Nephron (organoid): ENCODE measurements around the gene SCN4B.

Experiments
- H3K27ac Mint-ChIP-seq, 3 experiments: 2 replicates each; pipeline ENCODE4 v1.8.0; 2020; ENCODE audit warnings: mixed read lengths in 3 of 3, mild to moderate bottlenecking in 2 of 3, moderate library complexity in 1 of 3
- H3K27me3 Mint-ChIP-seq: 2 replicates; pipeline ENCODE4 v1.8.0; 2021; ENCODE audit warnings: low read depth, mild to moderate bottlenecking, moderate library complexity, mixed read lengths
- H3K36me3 Mint-ChIP-seq: 2 replicates; pipeline ENCODE4 v1.8.0; 2020; ENCODE audit warnings: low read depth, mixed read lengths
- H3K4me1 Mint-ChIP-seq: 2 replicates; pipeline ENCODE4 v1.8.0; 2020; ENCODE audit warnings: mixed read lengths
- H3K4me3 Mint-ChIP-seq, 3 experiments: 2 replicates each; pipeline ENCODE4 v1.8.0; 2020; ENCODE audit warnings: mild to moderate bottlenecking in 3 of 3, mixed read lengths in 3 of 3, moderate library complexity in 2 of 3
- H3K9me3 Mint-ChIP-seq: 2 replicates; pipeline ENCODE4 v1.8.0; 2020; ENCODE audit warnings: mixed read lengths
- TF ChIP-seq, protein P1 (sequence below), 3 experiments: fragments of 200-600 bp; sonication (generic); IDR thresholded peaks; one replicate each; pipeline ENCODE4 v1.5.0; 2021; ENCODE audit warnings: antibody characterized with exemption in 3 of 3; ENCODE audit not compliant: unreplicated experiment in 3 of 3

Gene SCN4B

DNA sequence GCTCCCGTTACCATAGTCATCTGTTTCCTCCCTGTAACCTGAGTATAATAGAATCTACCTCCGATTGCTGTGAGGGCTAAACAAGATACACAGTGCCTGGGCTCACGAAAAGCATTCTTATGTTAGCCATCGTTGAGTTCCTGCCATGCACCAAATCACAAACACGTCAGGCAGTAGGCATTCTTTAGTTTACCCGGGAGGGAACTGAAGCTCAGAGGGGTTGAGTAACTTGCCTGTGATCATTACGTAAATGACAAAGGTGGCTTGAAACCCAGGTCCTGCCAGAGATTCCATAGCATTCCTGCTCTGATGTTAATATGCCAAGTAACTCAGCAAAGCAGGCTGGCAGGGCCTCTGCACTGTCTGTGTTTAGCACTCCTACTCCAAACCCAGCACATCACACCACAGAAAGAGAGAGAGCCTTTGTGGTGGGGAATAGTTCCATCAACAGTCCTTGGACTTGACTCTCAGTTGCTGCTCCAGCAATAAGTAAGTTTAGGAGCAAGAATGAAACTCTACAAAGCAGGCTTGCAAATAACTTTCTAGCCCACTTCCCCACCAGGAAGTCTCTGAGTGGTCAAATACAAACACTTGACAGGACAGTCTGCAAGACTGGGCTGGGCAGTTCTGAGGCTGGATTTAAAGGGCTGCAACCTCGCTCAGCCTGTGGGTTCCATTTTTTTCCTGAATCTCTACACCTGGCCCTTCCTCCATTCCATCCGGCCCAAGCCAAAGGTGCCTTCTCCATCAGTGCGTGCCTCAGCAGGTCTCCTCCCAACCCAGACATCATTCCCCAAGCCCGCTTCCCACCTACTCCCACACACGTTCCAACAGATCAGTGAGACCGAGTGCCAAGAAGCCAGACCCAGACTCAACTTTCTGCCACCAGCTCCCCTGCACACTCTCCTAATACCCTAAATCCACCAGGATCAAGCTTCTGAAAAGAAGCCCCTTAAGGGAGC lies 22.7 kb upstream of the SCN4B start:
- H3K27me3 Mint-ChIP-seq = peaks cover 38% of the 10 kb centered on the region

DNA sequence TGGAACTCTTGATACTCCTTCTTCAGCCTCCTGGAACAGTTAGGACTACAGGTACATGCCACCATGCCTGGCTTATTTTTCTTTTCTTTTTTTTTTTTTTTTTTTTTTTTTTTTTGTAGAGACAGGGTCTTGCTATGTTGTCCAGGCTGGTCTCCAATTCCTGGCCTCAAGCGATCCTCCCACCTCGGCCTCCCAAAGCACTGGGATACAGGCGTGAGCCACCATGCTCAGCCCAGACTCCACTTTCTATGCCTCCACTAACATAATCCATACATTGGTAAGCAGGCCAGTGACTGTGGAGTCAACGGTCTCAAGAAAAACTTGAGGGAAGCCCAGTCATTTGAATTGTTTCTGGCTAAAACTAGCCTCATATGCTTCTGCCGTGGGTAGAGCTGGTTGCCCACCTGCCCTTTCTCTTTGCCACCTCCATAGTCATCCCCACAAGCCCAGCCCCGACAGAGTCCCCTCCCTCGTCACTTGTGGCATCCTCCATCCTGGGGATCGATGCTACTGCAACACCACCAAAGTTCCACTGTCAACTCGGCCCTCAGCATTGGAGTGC lies 21.5 kb upstream of the SCN4B start:
- Mint-ChIP-seq H3K9me3 (no peaks in the 10 kb centered on the region), H3K4me1 (peaks cover 49% of the 10 kb centered on the region), H3K27me3 (peaks cover 51% of the 10 kb centered on the region), H3K4me3 (peak overlapping the region; percentile 88 to 95 (median 91)), H3K27ac (peak overlapping the region; percentile 94 to 98 (median 97)), H3K36me3 (no peaks in the 10 kb centered on the region)
- TF ChIP-seq, protein P1, sequence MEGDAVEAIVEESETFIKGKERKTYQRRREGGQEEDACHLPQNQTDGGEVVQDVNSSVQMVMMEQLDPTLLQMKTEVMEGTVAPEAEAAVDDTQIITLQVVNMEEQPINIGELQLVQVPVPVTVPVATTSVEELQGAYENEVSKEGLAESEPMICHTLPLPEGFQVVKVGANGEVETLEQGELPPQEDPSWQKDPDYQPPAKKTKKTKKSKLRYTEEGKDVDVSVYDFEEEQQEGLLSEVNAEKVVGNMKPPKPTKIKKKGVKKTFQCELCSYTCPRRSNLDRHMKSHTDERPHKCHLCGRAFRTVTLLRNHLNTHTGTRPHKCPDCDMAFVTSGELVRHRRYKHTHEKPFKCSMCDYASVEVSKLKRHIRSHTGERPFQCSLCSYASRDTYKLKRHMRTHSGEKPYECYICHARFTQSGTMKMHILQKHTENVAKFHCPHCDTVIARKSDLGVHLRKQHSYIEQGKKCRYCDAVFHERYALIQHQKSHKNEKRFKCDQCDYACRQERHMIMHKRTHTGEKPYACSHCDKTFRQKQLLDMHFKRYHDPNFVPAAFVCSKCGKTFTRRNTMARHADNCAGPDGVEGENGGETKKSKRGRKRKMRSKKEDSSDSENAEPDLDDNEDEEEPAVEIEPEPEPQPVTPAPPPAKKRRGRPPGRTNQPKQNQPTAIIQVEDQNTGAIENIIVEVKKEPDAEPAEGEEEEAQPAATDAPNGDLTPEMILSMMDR (IDR thresholded peaks at IDR 0.05; ENCODE audit: unreplicated experiment in 3 of 3) = no peak

More for the DNA sequence above, 22.7 kb upstream of the SCN4B start:
- TF ChIP-seq, protein P1 (IDR thresholded peaks at IDR 0.05; ENCODE audit: unreplicated experiment in 3 of 3) = no peak
- Mint-ChIP-seq H3K36me3 (no peaks in the 10 kb centered on the region), H3K9me3 (no peaks in the 10 kb centered on the region), H3K27ac (peak overlapping the region; percentile 94 to 98 (median 97)), H3K4me1 (peaks cover 42% of the 10 kb centered on the region), H3K4me3 (peak overlapping the region; percentile 88 to 95 (median 91))

DNA sequence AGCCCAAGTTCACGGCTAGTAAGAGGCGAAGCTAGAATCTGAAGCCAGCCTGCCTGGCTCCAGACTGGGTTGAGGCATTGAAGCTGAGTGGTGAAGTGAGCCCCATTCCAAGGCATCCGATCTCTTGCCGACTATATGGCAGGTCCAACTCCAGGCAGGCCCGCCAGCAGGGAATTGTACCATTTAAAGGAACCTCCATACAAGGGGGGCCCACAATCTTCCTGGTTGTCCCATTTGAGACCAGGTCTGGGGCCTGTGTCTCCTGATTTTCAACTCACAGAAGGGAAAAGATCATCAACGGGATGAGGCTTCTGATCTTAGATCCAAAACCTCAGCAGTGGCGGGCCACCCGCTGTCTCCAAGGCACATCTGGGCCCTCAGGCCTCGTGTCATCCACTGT lies 19.7 kb upstream of the SCN4B start:
- H3K4me3 Mint-ChIP-seq = peak overlapping the region in 1 of 3 experiments; percentile 43
- TF ChIP-seq, protein P1 (IDR thresholded peaks at IDR 0.05; ENCODE audit: unreplicated experiment in 3 of 3) = no peak
- peaks cover 63% of the 10 kb centered on the region for H3K27me3 Mint-ChIP-seq
- peaks cover 50% of the 10 kb centered on the region for H3K4me1 Mint-ChIP-seq
- no peaks in the 10 kb centered on the region for H3K9me3 Mint-ChIP-seq
- no peaks in the 10 kb centered on the region for H3K36me3 Mint-ChIP-seq
- no peak overlapping the region for H3K27ac Mint-ChIP-seq

DNA sequence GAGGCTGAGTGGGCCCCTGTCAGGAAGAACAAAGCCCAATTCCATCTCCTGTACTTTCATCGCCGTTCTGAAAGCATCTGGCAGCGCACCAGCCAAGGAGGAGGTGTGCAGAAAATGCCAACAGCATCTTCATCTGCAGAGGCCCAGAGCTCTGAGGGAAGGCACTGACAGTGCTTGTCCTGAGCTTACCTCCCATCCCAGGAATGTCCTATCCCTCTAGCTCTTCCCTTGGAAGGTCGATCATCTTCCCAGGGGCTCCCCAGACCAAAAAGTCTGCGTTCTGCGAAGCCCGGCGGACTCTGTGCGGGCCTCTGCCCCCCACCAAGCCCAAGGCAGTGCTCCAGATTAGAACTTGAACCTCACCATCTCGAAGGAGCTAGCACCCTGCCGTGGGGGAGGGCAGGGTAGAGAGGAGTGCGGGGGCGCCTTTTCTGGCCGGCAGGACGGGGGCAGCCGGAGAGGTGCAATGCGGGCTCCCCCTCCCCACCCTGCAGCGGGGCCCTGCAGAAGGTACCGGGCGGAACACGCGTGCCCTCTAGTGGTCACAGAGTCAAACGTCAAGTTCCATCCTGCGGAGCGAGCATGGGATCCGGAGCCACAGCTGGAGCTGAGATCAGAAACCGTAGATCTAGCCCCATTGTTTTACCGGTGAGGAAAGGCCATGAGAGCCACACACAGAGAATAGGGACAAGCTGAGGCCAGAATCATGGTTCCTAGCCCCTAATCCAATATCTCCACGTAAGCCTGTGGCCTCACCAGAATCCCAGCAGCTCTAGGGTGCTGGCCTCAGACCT lies 18.8 kb upstream of the SCN4B start:
- Mint-ChIP-seq H3K36me3 (peaks cover 3% of the 10 kb centered on the region), H3K4me3 (peak overlapping the region; percentile 13 to 43 (median 27)), H3K27me3 (peaks cover 63% of the 10 kb centered on the region), H3K9me3 (no peaks in the 10 kb centered on the region), H3K27ac (peak overlapping the region in 1 of 3 experiments; percentile 35), H3K4me1 (peaks cover 48% of the 10 kb centered on the region)
- TF ChIP-seq, protein P1 (IDR thresholded peaks at IDR 0.05; ENCODE audit: unreplicated experiment in 3 of 3) = peak; percentile 92 to 95 (median 93)

DNA sequence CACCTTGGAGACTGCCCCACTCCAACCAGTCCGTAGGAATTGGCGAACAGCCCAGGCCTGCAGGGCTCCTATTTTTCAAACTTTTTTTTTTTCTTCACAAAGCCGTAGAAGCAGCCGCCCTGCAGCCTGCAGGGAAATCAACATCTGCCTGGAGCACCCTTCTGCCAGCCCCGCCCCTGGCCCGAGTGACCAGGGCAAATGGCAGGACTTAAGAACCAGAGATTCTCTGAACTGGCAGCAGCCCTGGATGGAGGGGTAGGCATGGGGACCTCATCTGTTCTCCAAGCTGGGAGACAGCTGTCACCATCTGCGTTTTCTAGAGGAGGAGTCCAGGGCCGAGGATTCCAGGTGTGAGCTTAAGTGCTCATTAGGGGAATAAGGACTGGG lies 18.3 kb upstream of the SCN4B start:
- TF ChIP-seq, protein P1 (IDR thresholded peaks at IDR 0.05; ENCODE audit: unreplicated experiment in 3 of 3) = no peak
- peaks cover 63% of the 10 kb centered on the region for H3K27me3 Mint-ChIP-seq

More for the DNA sequence above, 18.3 kb upstream of the SCN4B start:
- Mint-ChIP-seq H3K36me3 (peaks cover 3% of the 10 kb centered on the region), H3K9me3 (no peaks in the 10 kb centered on the region), H3K4me1 (peaks cover 42% of the 10 kb centered on the region), H3K4me3 (peak overlapping the region in 2 of 3 experiments; percentile 29 to 34), H3K27ac (no peak overlapping the region)
